AG08395 (cell line): ENCODE results near the gene RNF223.
"Not testable (repeated sequence)": the region's sequence is repeated elsewhere in the genome, so short reads cannot be mapped to it uniquely, and the experiment has no call there.

Experiments used
- DNase-seq: peaks from one replicate; pipeline ENCODE4 v3.0.0; 2012; ENCODE audit warnings: mixed read lengths, low spot score

The RNF223 gene

GRCh38 chr1:1087351-1088028, 13.4 kb upstream of the RNF223 start:
- no peak for DNase-seq

- no peak for DNase-seq
Measured at GRCh38 chr1:1086911-1087341, 12.8 kb upstream of the RNF223 start.

- DNase-seq: no peak
Measured at GRCh38 chr1:1085911-1086841, 12.1 kb upstream of the RNF223 start.

GRCh38 chr1:1085171-1085841, 11.2 kb upstream of the RNF223 start:
- no peak for DNase-seq

GRCh38 chr1:1084372-1085170, 10.5 kb upstream of the RNF223 start:
- DNase-seq: no peak

- DNase-seq: no peak
Measured at GRCh38 chr1:1083416-1084371, 9.6 kb upstream of the RNF223 start.

- DNase-seq: no peak
Measured at GRCh38 chr1:1082776-1083415, 8.8 kb upstream of the RNF223 start.

- no peak for DNase-seq
Measured at GRCh38 chr1:1082239-1082775, 8.2 kb upstream of the RNF223 start.

GRCh38 chr1:1081311-1082238, 7.5 kb upstream of the RNF223 start:
- no peak for DNase-seq

GRCh38 chr1:1080951-1081310, 6.8 kb upstream of the RNF223 start:
- no peak for DNase-seq

- peak; percentile 72 for DNase-seq
Measured at GRCh38 chr1:1080122-1080757, 6.1 kb upstream of the RNF223 start.

GRCh38 chr1:1079408-1080121, 5.5 kb upstream of the RNF223 start:
- DNase-seq: peak; percentile 93

- DNase-seq: not testable (repeated sequence)
Measured at GRCh38 chr1:1077396-1077795, 3.3 kb upstream of the RNF223 start.

GRCh38 chr1:1075148-1075935, 1.2 kb upstream of the RNF223 start:
- DNase-seq: no peak

GRCh38 chr1:1074631-1075147, 583 bp upstream of the RNF223 start:
- DNase-seq: no peak
